K562 (cell line): ENCODE data around the gene DTNBP1. TPM values are rescaled to one million over a fixed set of nuclear protein-coding genes. Genes with fewer than 3 reads are reported as not detected.

Experiments used
- ATAC-seq: fragments of 200-7000 bp; cut with Tn5 transposase; 3 replicates; pipeline ENCODE4 v1.9.1; 2020; ENCODE audit warnings: moderate library complexity
- BruUV-seq: library from RNA; stranded (reverse); fragments of 400-500 nt; replicated peaks from 2 replicates; lab custom pipeline; 2021; lab: Mats Ljungman, UMichigan
- CTCF ChIA-PET: fragments of 300-600 bp; formaldehyde crosslinking; extraction: SDS; loops from one replicate; lab custom pipeline; 2021; ENCODE audit warnings: low intra/inter-chr PET ratio; lab: Yijun Ruan, JAX
- POLR2A ChIA-PET: fragments of 300-600, 350-650 bp; sonication (Branson Sonifier 250); formaldehyde crosslinking; extraction: SDS; loops from one replicate; lab custom pipeline; 2021; ENCODE audit warnings: antibody characterized with exemption, inconsistent platforms; lab: Yijun Ruan, JAX
- DNase-seq, 4 experiments: peaks; one replicate each; pipeline versions ENCODE4 v3.0.0 to v3.0.0-alpha.2; 2011 to 2018; ENCODE audit warnings: low spot score in 3 of 4, mixed read lengths in 3 of 4; ENCODE audit errors: extremely low read depth in 1 of 4
- FAIRE-seq: peaks from 2 replicates; lab custom pipeline; 2011; peaks lifted over from hg19 to GRCh38; lab: Jason Lieb, UNC
- H2AFZ ChIP-seq: 2 replicates; pipeline ENCODE4 v1.6.0; 2011; ENCODE audit warnings: low read depth, low read length, control low read depth, inconsistent platforms
- H3K27ac ChIP-seq: fragments of 200-600 bp; 3 replicates; pipeline ENCODE4 v1.8.0; 2011; ENCODE audit warnings: low read depth, mild to moderate bottlenecking, control low read depth, inconsistent platforms, low read length, moderate library complexity, mixed read lengths; ENCODE audit errors: extremely low read depth
- H3K27me3 ChIP-seq, 2 experiments: fragments of 300-600 bp in 1 of 2; 2 replicates in 1 of 2; 3 replicates in 1 of 2; pipeline versions ENCODE4 v1.6.0 to v1.8.0; 2011; ENCODE audit warnings: inconsistent platforms in 2 of 2, low read length in 2 of 2, mild to moderate bottlenecking in 1 of 2, mixed read lengths in 1 of 2, moderate library complexity in 1 of 2; ENCODE audit not compliant: control insufficient read depth in 2 of 2, insufficient read depth in 2 of 2
- H3K36me3 ChIP-seq: fragments of 300-600 bp; 3 replicates; pipeline ENCODE4 v1.8.0; 2011; ENCODE audit warnings: mild to moderate bottlenecking, low read length, inconsistent platforms; ENCODE audit not compliant: control insufficient read depth, insufficient read depth
- H3K4me1 ChIP-seq, 2 experiments: fragments of 200-600 bp in 1 of 2; replicated peaks in 1 of 2; 2 replicates in 1 of 2; 3 replicates in 1 of 2; pipeline versions ENCODE4 v1.5.1 to v1.8.0; 2011; ENCODE audit warnings: inconsistent platforms in 2 of 2, low read length in 2 of 2, mild to moderate bottlenecking in 1 of 2, mixed read lengths in 1 of 2, moderate library complexity in 1 of 2; ENCODE audit not compliant: control insufficient read depth in 2 of 2, insufficient read depth in 2 of 2
- H3K4me2 ChIP-seq: 2 replicates; pipeline ENCODE4 v1.6.1; 2011; ENCODE audit warnings: low read length, control low read depth, inconsistent platforms, mixed read lengths; ENCODE audit not compliant: insufficient read depth
- H3K4me3 ChIP-seq: fragments of 200-600 bp; sonication (generic), shearing (Covaris generic); 2 replicates; pipeline ENCODE4 v1.5.1; 2016; ENCODE audit warnings: control low read depth, inconsistent platforms
- H3K79me2 ChIP-seq: fragments of 200-600 bp; 3 replicates; pipeline ENCODE4 v1.8.0; 2011; ENCODE audit warnings: low read length, inconsistent platforms; ENCODE audit not compliant: control insufficient read depth, insufficient read depth
- H3K9ac ChIP-seq, 2 experiments: 2 replicates each; pipeline versions ENCODE4 v1.6.0 to v1.6.1; 2011; ENCODE audit warnings: low read depth in 2 of 2, low read length in 2 of 2, control low read depth in 1 of 2, inconsistent platforms in 1 of 2, mild to moderate bottlenecking in 1 of 2, mixed read lengths in 1 of 2; ENCODE audit not compliant: insufficient read depth in 1 of 2
- H3K9me1 ChIP-seq: one replicate; pipeline ENCODE4 v1.6.0; 2011; ENCODE audit warnings: inconsistent platforms, mild to moderate bottlenecking, low read length, moderate library complexity; ENCODE audit not compliant: control insufficient read depth, insufficient read depth
- H3K9me3 ChIP-seq: replicated peaks from 2 replicates; pipeline ENCODE4 v1.5.1; 2011; ENCODE audit warnings: low read depth, low read length, inconsistent platforms; ENCODE audit not compliant: control insufficient read depth, insufficient read depth
- H4K20me1 ChIP-seq: replicated peaks from 2 replicates; pipeline ENCODE4 v1.6.1; 2011; ENCODE audit warnings: low read length, inconsistent platforms, mixed read lengths; ENCODE audit not compliant: control insufficient read depth, insufficient read depth
- FOXA3 ChIP-seq, 2 experiments: fragments of 450-650 bp in 1 of 2; sonication (generic) in 1 of 2; formaldehyde crosslinking; IDR thresholded peaks in 1 of 2; conservative IDR thresholded peaks in 1 of 2; 2 replicates each; pipeline versions ENCODE4 v1.4.0 to v1.8.0; 2020 to 2022; ENCODE audit warnings: mild to moderate bottlenecking in 2 of 2, missing genetic modification reagents in 1 of 2
- FOXJ2 ChIP-seq: fragments of 200-800 bp; sonication (Bioruptor generic); IDR thresholded peaks from 2 replicates; pipeline ENCODE4 v1.6.1; 2016; ENCODE audit warnings: missing genetic modification characterization, missing compliant biosample characterization
- FOXP1 ChIP-seq: sonication (generic); formaldehyde crosslinking; IDR thresholded peaks from 2 replicates; pipeline ENCODE4 v1.8.0; 2022; ENCODE audit warnings: mild to moderate bottlenecking, missing genetic modification reagents
- NEUROD1 ChIP-seq: fragments of 150-350 bp; IDR thresholded peaks from 2 replicates; pipeline ENCODE4 v1.6.1; 2014; ENCODE audit warnings: borderline replicate concordance, low read length, low read depth; ENCODE audit not compliant: partially characterized antibody
- NRF1 ChIP-seq, 2 experiments: fragments of 450-650 bp; IDR thresholded peaks in 1 of 2; conservative IDR thresholded peaks in 1 of 2; 2 replicates each; pipeline ENCODE4 v1.6.1; 2014; ENCODE audit warnings: mild to moderate bottlenecking in 2 of 2
- RBBP5 ChIP-seq: fragments of 200-600 bp; sonication (generic); IDR thresholded peaks from 2 replicates; pipeline ENCODE4 v1.6.1; 2012; ENCODE audit warnings: borderline replicate concordance, mild to moderate bottlenecking, low read length, control low read depth, inconsistent platforms; ENCODE audit not compliant: insufficient read depth, poor library complexity, severe bottlenecking
- TARDBP ChIP-seq: fragments of 450-650 bp; IDR thresholded peaks from 2 replicates; pipeline ENCODE4 v1.6.1; 2016
- TCF3 ChIP-seq: sonication (generic); formaldehyde crosslinking; IDR thresholded peaks from 2 replicates; pipeline ENCODE4 v1.4.0; 2020; ENCODE audit warnings: mild to moderate bottlenecking, missing genetic modification reagents
- ZBTB26 ChIP-seq: fragments of 450-650 bp; formaldehyde crosslinking; IDR thresholded peaks from 2 replicates; pipeline ENCODE4 v1.4.0; 2022; ENCODE audit warnings: missing genetic modification characterization
- ZC3H11A ChIP-seq: IDR thresholded peaks from 2 replicates; pipeline ENCODE4 v1.6.1; 2012; ENCODE audit warnings: low read depth, low read length, improper control_type of control experiment
- ZNF584 ChIP-seq: fragments of 200-800 bp; sonication (Bioruptor generic); IDR thresholded peaks from 2 replicates; pipeline ENCODE4 v1.6.1; 2016; ENCODE audit warnings: low read depth, mild to moderate bottlenecking, missing genetic modification characterization, missing compliant biosample characterization
- WGBS: fragments of 100-300 bp; shearing (Covaris generic); methylation state at CpG from one replicate; pipeline ENCODE4 v1.1.6; 2016; ENCODE audit warnings: low coverage, mixed read lengths; ENCODE audit not compliant: insufficient coverage; ENCODE audit errors: missing lambda C conversion rate; 5-methylcytosine and 5-hydroxymethylcytosine counted together
- in situ Hi-C: fragments of 300-500 bp; cut with MboI; formaldehyde crosslinking; loops from 4 replicates; pipeline ENCODE4 v1.15.0; 2018; ENCODE audit warnings: inconsistent platforms, mixed read lengths
- intact Hi-C: fragments of 100-400 bp; cut with micrococcal nuclease; formaldehyde crosslinking; loops from 2 replicates; pipeline ENCODE4 v1.14.2; 2022
- polyA plus RNA-seq, 8 experiments: library from polyadenylated mRNA; depleted of rRNA in 4 of 8; stranded (reverse) in 5 of 8; unstranded in 3 of 8; fragments of >200 nt; fragmentation: Nextera tagmentation in 2 of 8; fragmentation: Illumina TruSeq in 1 of 8; extraction: Ambion mirVana in 2 of 8; extraction: Trizol in 1 of 8; gene quantifications; 2 replicates each; pipeline versions ENCODE4 v1.2.1 to v1.2.3, GENCODE V29; 2011 to 2014; ENCODE audit warnings: inconsistent platforms in 1 of 8, missing spikeins in 1 of 8
- total RNA-seq, 7 experiments: library from RNA; depleted of rRNA in 6 of 7; stranded (reverse); fragments of >200 nt in 6 of 7; fragmentation: Illumina TruSeq in 2 of 7; extraction: Trizol in 2 of 7; gene quantifications; 2 replicates each; pipeline versions ENCODE4 v1.2.1 to v1.2.3, GENCODE V29; 2011 to 2021; ENCODE audit warnings: low replicate concordance in 1 of 7
- TF ChIP-seq, protein P1 (sequence below): fragments of 200-800 bp; sonication (Bioruptor generic); IDR thresholded peaks from 2 replicates; pipeline ENCODE4 v1.6.1; 2017; ENCODE audit warnings: missing genetic modification characterization, missing compliant biosample characterization
- TF ChIP-seq, protein P2 (sequence below): fragments of 450-650 bp; IDR thresholded peaks from 2 replicates; pipeline ENCODE4 v1.6.1; 2017; ENCODE audit warnings: antibody characterized with exemption, mild to moderate bottlenecking

DTNBP1 gene
- total and polyA plus RNA-seq, 9 of the 15 experiments (the other 6 are each of a cell fraction or from before 2014, with no cell fraction given) = 16.7 to 54.5 (median 21.4) TPM

DNA sequence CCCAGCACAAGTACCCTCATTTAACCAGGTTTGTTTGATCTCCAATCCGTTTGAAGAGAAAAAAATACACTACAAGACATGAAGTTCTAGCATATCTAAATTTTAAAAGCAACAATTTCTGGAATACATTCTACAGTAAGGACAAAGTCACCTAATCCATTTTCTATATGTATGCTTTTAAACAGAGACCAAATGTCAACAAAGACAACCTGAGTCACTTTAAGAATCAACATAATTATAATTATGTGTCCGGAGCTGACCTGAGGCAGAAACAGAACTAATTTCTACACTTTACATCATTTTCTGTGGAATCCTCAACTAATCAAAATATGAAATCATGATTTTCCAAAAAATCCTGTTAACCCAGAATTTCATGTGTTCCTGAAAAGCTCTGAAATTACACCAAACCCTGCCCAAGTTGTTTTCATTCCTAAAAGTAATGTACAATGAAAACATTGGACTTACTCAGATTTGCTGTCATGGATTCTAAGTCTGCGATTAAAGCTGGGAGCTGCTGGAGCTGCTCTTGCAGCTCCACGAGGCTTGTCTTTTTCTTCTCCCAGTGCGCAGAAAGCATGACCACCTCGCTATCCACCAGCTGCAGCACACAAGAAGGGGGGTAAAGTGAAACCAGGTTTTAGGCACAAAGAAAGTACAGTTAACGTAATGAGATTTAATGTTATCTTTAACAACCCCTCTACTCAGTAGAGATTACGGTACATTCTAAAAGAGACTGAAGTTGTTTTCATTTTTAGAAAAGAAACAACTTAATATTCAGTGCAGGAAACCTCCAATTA lies 35.8 kb downstream of the DTNBP1 start:
- Histone ChIP-seq H4K20me1 (no peaks in the 10 kb centered on the region), H3K4me2 (peak overlapping the region; percentile 4; the same call in 1 of the 2 replicates), H3K9me3 (no peaks in the 10 kb centered on the region), H3K36me3 (peaks cover 20% of the 10 kb centered on the region; the same call in 2 of the 3 replicates), H3K4me3 (no peak overlapping the region), H2AFZ (peak overlapping the region; percentile 15; the same call in 1 of the 2 replicates), H3K27ac (peak overlapping the region; percentile 1; the same call in 1 of the 3 replicates), H3K9ac (peak overlapping the region; percentile 4 to 63; a peak in 1 of 4 replicates), H3K9me1 (no peaks in the 10 kb centered on the region), H3K4me1 (peaks cover 9 to 35% of the 10 kb centered on the region in 2 experiments), H3K27me3 (no peaks in the 10 kb centered on the region), H3K79me2 (peaks cover 12% of the 10 kb centered on the region)
- ATAC-seq (peak; percentile 57), FAIRE-seq (peak; percentile 67), DNase-seq (peak; percentile 25 to 58 (median 38))
- BruUV-seq = no TSS peak
- intact Hi-C loops = loop anchor here (5.0 kb wide), 1 partner anchor 540 kb away; no protein-coding TSS in a partner anchor
- in situ Hi-C loops = no loop called here
- WGBS = 31% methylated on average over 8 of the region's 8 CpGs
- POLR2A ChIA-PET = interaction anchor here (0.9 kb wide), 1 partner anchor 124 kb away, joined by 3 read pairs; no protein-coding TSS in a partner anchor
- CTCF ChIA-PET = no interaction called here
- TF ChIP-seq ZBTB26 (CRISPR knock-in tag) = no peak
- TF ChIP-seq TARDBP = no peak
- no peak for TF ChIP-seq FOXP1 (CRISPR knock-in tag)
- TF ChIP-seq, protein P1, sequence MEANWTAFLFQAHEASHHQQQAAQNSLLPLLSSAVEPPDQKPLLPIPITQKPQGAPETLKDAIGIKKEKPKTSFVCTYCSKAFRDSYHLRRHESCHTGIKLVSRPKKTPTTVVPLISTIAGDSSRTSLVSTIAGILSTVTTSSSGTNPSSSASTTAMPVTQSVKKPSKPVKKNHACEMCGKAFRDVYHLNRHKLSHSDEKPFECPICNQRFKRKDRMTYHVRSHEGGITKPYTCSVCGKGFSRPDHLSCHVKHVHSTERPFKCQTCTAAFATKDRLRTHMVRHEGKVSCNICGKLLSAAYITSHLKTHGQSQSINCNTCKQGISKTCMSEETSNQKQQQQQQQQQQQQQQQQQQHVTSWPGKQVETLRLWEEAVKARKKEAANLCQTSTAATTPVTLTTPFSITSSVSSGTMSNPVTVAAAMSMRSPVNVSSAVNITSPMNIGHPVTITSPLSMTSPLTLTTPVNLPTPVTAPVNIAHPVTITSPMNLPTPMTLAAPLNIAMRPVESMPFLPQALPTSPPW (CRISPR knock-in tag) = peak; percentile 68
- peak; percentile 37; the same call in 1 of the 2 replicates for TF ChIP-seq FOXJ2 (tag)
- peak; percentile 42 to 51; a peak in 2 of 4 replicates for TF ChIP-seq NRF1 (conservative IDR thresholded peaks at IDR 0.05 in 1 of 2, IDR thresholded peaks at IDR 0.05 in 1 of 2)
- no peak for TF ChIP-seq NEUROD1
- TF ChIP-seq ZNF584 (CRISPR knock-in tag) = peak; percentile 58; the same call in 1 of the 2 replicates
- TF ChIP-seq ZC3H11A = no peak
- TF ChIP-seq TCF3 = peak; percentile 18; the same call in 1 of the 2 replicates
- TF ChIP-seq, protein P2, sequence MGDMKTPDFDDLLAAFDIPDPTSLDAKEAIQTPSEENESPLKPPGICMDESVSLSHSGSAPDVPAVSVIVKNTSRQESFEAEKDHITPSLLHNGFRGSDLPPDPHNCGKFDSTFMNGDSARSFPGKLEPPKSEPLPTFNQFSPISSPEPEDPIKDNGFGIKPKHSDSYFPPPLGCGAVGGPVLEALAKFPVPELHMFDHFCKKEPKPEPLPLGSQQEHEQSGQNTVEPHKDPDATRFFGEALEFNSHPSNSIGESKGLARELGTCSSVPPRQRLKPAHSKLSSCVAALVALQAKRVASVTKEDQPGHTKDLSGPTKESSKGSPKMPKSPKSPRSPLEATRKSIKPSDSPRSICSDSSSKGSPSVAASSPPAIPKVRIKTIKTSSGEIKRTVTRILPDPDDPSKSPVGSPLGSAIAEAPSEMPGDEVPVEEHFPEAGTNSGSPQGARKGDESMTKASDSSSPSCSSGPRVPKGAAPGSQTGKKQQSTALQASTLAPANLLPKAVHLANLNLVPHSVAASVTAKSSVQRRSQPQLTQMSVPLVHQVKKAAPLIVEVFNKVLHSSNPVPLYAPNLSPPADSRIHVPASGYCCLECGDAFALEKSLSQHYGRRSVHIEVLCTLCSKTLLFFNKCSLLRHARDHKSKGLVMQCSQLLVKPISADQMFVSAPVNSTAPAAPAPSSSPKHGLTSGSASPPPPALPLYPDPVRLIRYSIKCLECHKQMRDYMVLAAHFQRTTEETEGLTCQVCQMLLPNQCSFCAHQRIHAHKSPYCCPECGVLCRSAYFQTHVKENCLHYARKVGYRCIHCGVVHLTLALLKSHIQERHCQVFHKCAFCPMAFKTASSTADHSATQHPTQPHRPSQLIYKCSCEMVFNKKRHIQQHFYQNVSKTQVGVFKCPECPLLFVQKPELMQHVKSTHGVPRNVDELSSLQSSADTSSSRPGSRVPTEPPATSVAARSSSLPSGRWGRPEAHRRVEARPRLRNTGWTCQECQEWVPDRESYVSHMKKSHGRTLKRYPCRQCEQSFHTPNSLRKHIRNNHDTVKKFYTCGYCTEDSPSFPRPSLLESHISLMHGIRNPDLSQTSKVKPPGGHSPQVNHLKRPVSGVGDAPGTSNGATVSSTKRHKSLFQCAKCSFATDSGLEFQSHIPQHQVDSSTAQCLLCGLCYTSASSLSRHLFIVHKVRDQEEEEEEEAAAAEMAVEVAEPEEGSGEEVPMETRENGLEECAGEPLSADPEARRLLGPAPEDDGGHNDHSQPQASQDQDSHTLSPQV = peak; percentile 51; the same call in 1 of the 2 replicates
- TF ChIP-seq RBBP5 = peak; percentile 52
- TF ChIP-seq FOXA3 (CRISPR knock-in tag; conservative IDR thresholded peaks at IDR 0.05 in 1 of 2, IDR thresholded peaks at IDR 0.05 in 1 of 2) = peak in 1 of 2 experiments; percentile 51; a peak in 2 of 4 replicates
